ENCODE measurements around the gene POR. TPM values are rescaled to one million over a fixed set of nuclear protein-coding genes. Genes with fewer than 3 reads are reported as not detected.

The POR gene
- total and polyA plus RNA-seq, 2 experiments from 2014 or later: 106 to 220 TPM

DNA sequence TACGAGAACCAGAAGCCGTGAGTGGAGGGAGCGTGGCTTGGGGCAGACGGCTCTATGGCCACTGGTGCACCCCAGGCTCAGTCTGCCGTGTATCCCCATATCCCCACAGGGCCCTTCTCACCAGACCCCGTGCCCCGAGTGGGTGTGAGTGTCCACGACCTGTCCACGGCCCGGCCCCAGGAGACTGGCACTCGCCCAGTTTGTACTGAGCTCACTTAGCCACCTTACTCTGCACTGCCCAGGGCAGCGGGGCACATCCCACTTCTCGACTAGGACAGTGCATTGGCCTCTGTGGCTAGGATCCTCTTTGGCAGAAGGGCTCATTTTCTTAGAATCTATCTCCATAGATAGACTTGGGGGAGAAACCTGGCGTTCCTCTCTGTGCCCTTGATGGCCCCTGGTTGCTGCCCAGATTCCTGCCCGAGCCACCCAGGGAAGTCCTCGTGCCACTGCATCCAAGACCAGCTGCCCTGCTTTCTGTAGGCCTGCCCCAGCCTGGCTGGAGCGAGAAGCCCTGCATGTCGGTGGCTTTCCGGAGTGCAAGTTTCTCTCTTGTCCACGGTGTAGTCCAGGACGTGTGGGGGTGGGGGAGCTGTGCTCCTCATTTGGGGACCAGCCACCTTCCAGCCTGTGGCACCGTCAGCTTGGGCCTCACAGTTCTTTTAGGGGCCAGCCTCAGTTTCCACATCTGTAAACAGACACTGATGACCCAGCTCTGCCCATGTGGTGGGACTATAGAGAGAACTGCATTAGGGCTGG, 67.5 kb downstream of the POR start:
- H3K79me2 ChIP-seq: no peaks in the 10 kb centered on the region
- no peaks in the 10 kb centered on the region for H3K9me2 ChIP-seq (replicated peaks; ENCODE audit: insufficient read depth)
- TF ChIP-seq EZH2phosphoT487 (IDR thresholded peaks at IDR 0.05; ENCODE audit: low read depth, severe bottlenecking, unreplicated experiment): no peak
- TF ChIP-seq, protein P1, sequence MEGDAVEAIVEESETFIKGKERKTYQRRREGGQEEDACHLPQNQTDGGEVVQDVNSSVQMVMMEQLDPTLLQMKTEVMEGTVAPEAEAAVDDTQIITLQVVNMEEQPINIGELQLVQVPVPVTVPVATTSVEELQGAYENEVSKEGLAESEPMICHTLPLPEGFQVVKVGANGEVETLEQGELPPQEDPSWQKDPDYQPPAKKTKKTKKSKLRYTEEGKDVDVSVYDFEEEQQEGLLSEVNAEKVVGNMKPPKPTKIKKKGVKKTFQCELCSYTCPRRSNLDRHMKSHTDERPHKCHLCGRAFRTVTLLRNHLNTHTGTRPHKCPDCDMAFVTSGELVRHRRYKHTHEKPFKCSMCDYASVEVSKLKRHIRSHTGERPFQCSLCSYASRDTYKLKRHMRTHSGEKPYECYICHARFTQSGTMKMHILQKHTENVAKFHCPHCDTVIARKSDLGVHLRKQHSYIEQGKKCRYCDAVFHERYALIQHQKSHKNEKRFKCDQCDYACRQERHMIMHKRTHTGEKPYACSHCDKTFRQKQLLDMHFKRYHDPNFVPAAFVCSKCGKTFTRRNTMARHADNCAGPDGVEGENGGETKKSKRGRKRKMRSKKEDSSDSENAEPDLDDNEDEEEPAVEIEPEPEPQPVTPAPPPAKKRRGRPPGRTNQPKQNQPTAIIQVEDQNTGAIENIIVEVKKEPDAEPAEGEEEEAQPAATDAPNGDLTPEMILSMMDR (IDR thresholded peaks at IDR 0.05; ENCODE audit: poor library complexity): no peak
- TF ChIP-seq EZH2 (IDR thresholded peaks at IDR 0.05; ENCODE audit: borderline replicate concordance): no peak
- H3K27ac ChIP-seq: no peak overlapping the region
- no peak overlapping the region for H3K4me2 ChIP-seq
- no peaks in the 10 kb centered on the region for H3K4me1 ChIP-seq (ENCODE audit: insufficient read depth)
- no peak overlapping the region for H2AFZ ChIP-seq
- no peak overlapping the region for H3K4me3 ChIP-seq
- WGBS (ENCODE audit: low lambda C conversion rate, missing lambda C conversion rate): 92% methylated on average over 21 of the region's 22 CpGs
- peak; percentile 3 for DNase-seq (ENCODE audit: low spot score)
- no peaks in the 10 kb centered on the region for H3K9me3 ChIP-seq (ENCODE audit: low read depth)
- no peaks in the 10 kb centered on the region for H3K27me3 ChIP-seq
- H3K36me3 ChIP-seq (replicated peaks; ENCODE audit: insufficient read depth, low read depth): no peaks in the 10 kb centered on the region
- H4K20me1 ChIP-seq (ENCODE audit: insufficient read depth, poor library complexity, severe bottlenecking): no peaks in the 10 kb centered on the region

DNA sequence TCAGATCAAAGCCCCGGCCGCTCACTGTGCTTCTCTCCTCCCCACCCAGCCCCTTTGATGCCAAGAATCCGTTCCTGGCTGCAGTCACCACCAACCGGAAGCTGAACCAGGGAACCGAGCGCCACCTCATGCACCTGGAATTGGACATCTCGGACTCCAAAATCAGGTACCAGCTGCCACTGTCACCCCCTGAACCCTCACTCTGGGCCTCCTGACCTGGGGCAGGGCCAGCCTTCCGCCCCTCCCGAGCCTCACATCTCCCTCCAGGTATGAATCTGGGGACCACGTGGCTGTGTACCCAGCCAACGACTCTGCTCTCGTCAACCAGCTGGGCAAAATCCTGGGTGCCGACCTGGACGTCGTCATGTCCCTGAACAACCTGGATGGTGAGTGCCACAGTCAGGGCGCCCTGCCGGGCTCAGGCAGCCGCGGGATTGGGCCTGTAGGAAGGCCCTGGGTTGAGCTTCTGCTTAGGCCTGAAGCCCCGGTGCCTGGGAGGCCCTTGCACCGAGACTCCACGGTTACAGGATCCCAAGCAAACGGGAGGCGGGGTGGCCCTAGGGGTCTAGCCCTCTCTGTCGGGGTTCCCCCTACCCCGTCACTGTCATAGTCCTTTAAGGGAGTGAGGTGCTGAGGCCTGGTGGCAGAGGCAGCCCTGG, 68.6 kb downstream of the POR start:
- no peaks in the 10 kb centered on the region for H3K27me3 ChIP-seq
- H3K27ac ChIP-seq: no peak overlapping the region
- no peaks in the 10 kb centered on the region for H3K79me2 ChIP-seq
- no peaks in the 10 kb centered on the region for H3K4me1 ChIP-seq (ENCODE audit: insufficient read depth)
- H3K4me2 ChIP-seq: no peak overlapping the region
- H3K36me3 ChIP-seq (replicated peaks; ENCODE audit: insufficient read depth, low read depth): no peaks in the 10 kb centered on the region
- H2AFZ ChIP-seq: no peak overlapping the region
- no peak for DNase-seq (ENCODE audit: low spot score)
- WGBS (ENCODE audit: low lambda C conversion rate, missing lambda C conversion rate): 96% methylated on average over 26 of the region's 26 CpGs
- TF ChIP-seq, protein P1 (IDR thresholded peaks at IDR 0.05; ENCODE audit: poor library complexity): no peak
- TF ChIP-seq EZH2phosphoT487 (IDR thresholded peaks at IDR 0.05; ENCODE audit: low read depth, severe bottlenecking, unreplicated experiment) (no peak), EZH2 (IDR thresholded peaks at IDR 0.05; ENCODE audit: borderline replicate concordance) (no peak)
- no peak overlapping the region for H3K4me3 ChIP-seq
- H4K20me1 ChIP-seq (ENCODE audit: insufficient read depth, poor library complexity, severe bottlenecking): no peaks in the 10 kb centered on the region
- no peaks in the 10 kb centered on the region for H3K9me3 ChIP-seq (ENCODE audit: low read depth)
- no peaks in the 10 kb centered on the region for H3K9me2 ChIP-seq (replicated peaks; ENCODE audit: insufficient read depth)

DNA sequence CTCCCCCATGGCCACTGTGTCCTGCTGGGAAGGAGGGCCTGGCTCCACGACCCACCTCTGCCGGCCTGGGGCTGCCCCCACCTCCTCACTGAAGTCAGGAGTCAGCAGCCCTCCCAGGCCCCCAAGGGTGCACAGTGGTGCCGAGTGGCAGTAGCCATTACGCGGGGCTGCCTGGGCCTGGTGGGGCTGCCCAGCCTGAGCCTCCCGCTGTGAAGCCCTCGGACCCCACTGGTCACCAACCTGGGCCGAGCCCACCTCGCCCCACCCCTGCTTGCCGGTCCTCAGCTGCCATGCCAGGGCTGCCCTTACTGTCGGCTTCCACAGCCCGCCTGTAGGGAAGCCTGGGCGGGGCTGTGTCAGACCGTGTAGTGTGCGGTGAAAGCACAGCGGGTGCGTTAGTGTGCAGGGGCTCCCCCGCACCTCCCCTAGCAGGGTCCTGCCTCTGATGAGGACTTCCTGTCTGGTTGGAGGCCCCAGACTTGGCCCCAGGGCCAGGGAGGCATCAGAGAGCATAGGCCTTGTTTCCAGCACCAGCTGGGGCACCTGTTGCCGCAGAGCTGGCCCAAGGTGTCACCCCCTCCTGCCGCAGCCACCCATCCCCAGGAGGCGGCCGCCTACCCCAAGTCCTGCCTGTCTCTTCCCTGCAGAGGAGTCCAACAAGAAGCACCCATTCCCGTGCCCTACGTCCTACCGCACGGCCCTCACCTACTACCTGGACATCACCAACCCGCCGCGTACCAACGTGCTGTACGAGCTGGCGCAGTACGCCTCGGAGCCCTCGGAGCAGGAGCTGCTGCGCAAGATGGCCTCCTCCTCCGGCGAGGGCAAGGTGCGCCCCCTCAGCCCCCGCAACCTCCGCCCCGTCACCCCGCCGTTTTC, 69.4 kb downstream of the POR start:
- Histone ChIP-seq H3K36me3 (replicated peaks; ENCODE audit: insufficient read depth, low read depth) (no peaks in the 10 kb centered on the region), H3K79me2 (no peaks in the 10 kb centered on the region), H3K9me2 (replicated peaks; ENCODE audit: insufficient read depth) (no peaks in the 10 kb centered on the region), H3K27me3 (no peaks in the 10 kb centered on the region), H3K4me1 (ENCODE audit: insufficient read depth) (no peaks in the 10 kb centered on the region), H3K4me2 (no peak overlapping the region), H3K9me3 (ENCODE audit: low read depth) (no peaks in the 10 kb centered on the region), H3K4me3 (no peak overlapping the region), H4K20me1 (ENCODE audit: insufficient read depth, poor library complexity, severe bottlenecking) (no peaks in the 10 kb centered on the region), H2AFZ (no peak overlapping the region), H3K27ac (no peak overlapping the region)
- 93% methylated on average over 42 of the region's 44 CpGs for WGBS (ENCODE audit: low lambda C conversion rate, missing lambda C conversion rate)
- no peak for TF ChIP-seq EZH2 (IDR thresholded peaks at IDR 0.05; ENCODE audit: borderline replicate concordance)
- TF ChIP-seq EZH2phosphoT487 (IDR thresholded peaks at IDR 0.05; ENCODE audit: low read depth, severe bottlenecking, unreplicated experiment): no peak
- DNase-seq (ENCODE audit: low spot score): peak; percentile 6
